ENCODE data around the gene SNF8. TPM values are rescaled to one million over a fixed set of nuclear protein-coding genes. Genes with fewer than 3 reads are reported as not detected.
A peak's percentile ranks its signal among the peaks of the same experiment; 100 is the strongest.

Gene SNF8
- total and polyA plus RNA-seq, 9 of the 15 experiments (the other 6 are each of a cell fraction or from before 2014, with no cell fraction given): 6.9 to 149 (median 117) TPM

DNA sequence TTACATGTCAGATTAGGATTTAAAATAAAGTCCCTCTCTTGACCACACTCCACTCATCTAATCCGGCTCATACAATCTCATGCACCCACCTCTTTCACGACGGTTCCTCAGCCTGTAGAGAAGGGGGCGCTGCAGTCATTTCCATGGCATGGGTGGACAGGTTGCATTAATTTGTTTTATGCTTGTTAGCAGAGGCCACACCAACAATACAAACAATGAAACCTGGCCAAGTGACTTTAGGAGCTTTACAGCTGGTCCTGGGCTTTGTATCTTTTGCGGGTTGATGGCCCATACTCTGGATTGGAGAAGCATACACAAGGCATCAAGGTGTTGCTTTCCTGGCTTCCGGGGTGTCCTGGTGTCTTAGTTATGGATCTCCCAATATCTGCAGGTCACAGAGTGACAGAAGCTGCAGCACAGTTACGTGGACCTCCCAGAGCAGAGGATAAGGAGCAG, 9.7 kb upstream of the SNF8 start (continued):
- TF ChIP-seq ATF1 (CRISPR knock-in tag; IDR thresholded peaks at IDR 0.05) (no peak), ATF1 (tag; IDR thresholded peaks at IDR 0.05) (peak; percentile 40; the same call in 1 of the 2 replicates), NFIC (IDR thresholded peaks at IDR 0.05) (peak; percentile 19; the same call in 1 of the 2 replicates), MEIS2 (IDR thresholded peaks at IDR 0.05; ENCODE audit: partially characterized antibody) (peak; percentile 30), SPI1 (IDR thresholded peaks at IDR 0.05; ENCODE audit: borderline replicate concordance, low read depth, low read length) (peak; percentile 14; the same call in 1 of the 2 replicates), ARID2 (IDR thresholded peaks at IDR 0.05) (peak; percentile 96), ZNF384 (IDR thresholded peaks at IDR 0.05; ENCODE audit: low read depth, low read length) (peak; percentile 43; the same call in 1 of the 2 replicates), YY1 (IDR thresholded peaks at IDR 0.05; ENCODE audit: borderline replicate concordance in 1 of 3, control insufficient read depth in 1 of 3, extremely low read depth in 1 of 3, insufficient read depth in 3 of 3, insufficient read length in 1 of 3, insufficient replicate concordance in 2 of 3, low read depth in 1 of 3, low read length in 2 of 3) (peak in 1 of 3 experiments; percentile 19), CREBBP (IDR thresholded peaks at IDR 0.05; ENCODE audit: low read depth, low read length) (no peak), CXXC5 (CRISPR knock-in tag; IDR thresholded peaks at IDR 0.05) (no peak), DEAF1 (CRISPR knock-in tag; IDR thresholded peaks at IDR 0.05) (peak; percentile 93), ETV1 (tag; conservative IDR thresholded peaks at IDR 0.05; ENCODE audit: low read depth) (0 out of 2 replicates have a peak, but pooled peaks have one; percentile 19), E2F1 (CRISPR knock-in tag; IDR thresholded peaks at IDR 0.05) (0 out of 2 replicates have a peak, but pooled peaks have one; percentile 40), CTBP1 (IDR thresholded peaks at IDR 0.05; ENCODE audit: borderline replicate concordance) (peak; percentile 57; the same call in 1 of the 2 replicates), CREM (IDR thresholded peaks at IDR 0.05; ENCODE audit: low read depth) (peak; percentile 39; the same call in 1 of the 2 replicates)
- TF ChIP-seq, protein P1, sequence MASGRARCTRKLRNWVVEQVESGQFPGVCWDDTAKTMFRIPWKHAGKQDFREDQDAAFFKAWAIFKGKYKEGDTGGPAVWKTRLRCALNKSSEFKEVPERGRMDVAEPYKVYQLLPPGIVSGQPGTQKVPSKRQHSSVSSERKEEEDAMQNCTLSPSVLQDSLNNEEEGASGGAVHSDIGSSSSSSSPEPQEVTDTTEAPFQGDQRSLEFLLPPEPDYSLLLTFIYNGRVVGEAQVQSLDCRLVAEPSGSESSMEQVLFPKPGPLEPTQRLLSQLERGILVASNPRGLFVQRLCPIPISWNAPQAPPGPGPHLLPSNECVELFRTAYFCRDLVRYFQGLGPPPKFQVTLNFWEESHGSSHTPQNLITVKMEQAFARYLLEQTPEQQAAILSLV (tag; IDR thresholded peaks at IDR 0.05): no peak
- TF ChIP-seq, protein P2, sequence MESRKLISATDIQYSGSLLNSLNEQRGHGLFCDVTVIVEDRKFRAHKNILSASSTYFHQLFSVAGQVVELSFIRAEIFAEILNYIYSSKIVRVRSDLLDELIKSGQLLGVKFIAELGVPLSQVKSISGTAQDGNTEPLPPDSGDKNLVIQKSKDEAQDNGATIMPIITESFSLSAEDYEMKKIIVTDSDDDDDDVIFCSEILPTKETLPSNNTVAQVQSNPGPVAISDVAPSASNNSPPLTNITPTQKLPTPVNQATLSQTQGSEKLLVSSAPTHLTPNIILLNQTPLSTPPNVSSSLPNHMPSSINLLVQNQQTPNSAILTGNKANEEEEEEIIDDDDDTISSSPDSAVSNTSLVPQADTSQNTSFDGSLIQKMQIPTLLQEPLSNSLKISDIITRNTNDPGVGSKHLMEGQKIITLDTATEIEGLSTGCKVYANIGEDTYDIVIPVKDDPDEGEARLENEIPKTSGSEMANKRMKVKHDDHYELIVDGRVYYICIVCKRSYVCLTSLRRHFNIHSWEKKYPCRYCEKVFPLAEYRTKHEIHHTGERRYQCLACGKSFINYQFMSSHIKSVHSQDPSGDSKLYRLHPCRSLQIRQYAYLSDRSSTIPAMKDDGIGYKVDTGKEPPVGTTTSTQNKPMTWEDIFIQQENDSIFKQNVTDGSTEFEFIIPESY (CRISPR knock-in tag; IDR thresholded peaks at IDR 0.05): peak; percentile 61; the same call in 1 of the 2 replicates
- TF ChIP-seq, protein P3, sequence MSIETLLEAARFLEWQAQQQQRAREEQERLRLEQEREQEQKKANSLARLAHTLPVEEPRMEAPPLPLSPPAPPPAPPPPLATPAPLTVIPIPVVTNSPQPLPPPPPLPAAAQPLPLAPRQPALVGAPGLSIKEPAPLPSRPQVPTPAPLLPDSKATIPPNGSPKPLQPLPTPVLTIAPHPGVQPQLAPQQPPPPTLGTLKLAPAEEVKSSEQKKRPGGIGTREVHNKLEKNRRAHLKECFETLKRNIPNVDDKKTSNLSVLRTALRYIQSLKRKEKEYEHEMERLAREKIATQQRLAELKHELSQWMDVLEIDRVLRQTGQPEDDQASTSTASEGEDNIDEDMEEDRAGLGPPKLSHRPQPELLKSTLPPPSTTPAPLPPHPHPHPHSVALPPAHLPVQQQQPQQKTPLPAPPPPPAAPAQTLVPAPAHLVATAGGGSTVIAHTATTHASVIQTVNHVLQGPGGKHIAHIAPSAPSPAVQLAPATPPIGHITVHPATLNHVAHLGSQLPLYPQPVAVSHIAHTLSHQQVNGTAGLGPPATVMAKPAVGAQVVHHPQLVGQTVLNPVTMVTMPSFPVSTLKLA (conservative IDR thresholded peaks at IDR 0.05): peak in 1 of 2 experiments; percentile 30; a peak in 1 of 4 replicates
- TF ChIP-seq, protein P4, sequence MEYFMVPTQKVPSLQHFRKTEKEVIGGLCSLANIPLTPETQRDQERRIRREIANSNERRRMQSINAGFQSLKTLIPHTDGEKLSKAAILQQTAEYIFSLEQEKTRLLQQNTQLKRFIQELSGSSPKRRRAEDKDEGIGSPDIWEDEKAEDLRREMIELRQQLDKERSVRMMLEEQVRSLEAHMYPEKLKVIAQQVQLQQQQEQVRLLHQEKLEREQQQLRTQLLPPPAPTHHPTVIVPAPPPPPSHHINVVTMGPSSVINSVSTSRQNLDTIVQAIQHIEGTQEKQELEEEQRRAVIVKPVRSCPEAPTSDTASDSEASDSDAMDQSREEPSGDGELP (CRISPR knock-in tag; IDR thresholded peaks at IDR 0.05; ENCODE audit: borderline replicate concordance): 0 out of 2 replicates have a peak, but pooled peaks have one; percentile 22
